CD14-positive monocyte (primary cell): Measurements from ENCODE around the gene RAB3IP. TPM values are rescaled to one million over a fixed set of nuclear protein-coding genes. Genes with fewer than 3 reads are reported as not detected.

Source experiments
- DNase-seq, 3 donors: peaks; one replicate each; pipeline ENCODE4 v3.0.0-alpha.2; 2011 to 2022
- H2AFZ ChIP-seq: 2 replicates; pipeline ENCODE4 v1.6.0; 2012; ENCODE audit warnings: mild to moderate bottlenecking, low read depth, low read length, inconsistent platforms; ENCODE audit not compliant: insufficient read depth, poor library complexity, severe bottlenecking
- H3K27ac ChIP-seq, 2 donors: 1 replicate in 1 of 2; 2 replicates in 1 of 2; pipeline ENCODE4 v1.5.1; 2012 to 2013; ENCODE audit warnings: low read length in 2 of 2, control low read depth in 1 of 2, inconsistent platforms in 1 of 2, low read depth in 1 of 2, mild to moderate bottlenecking in 1 of 2
- H3K27me3 ChIP-seq, 2 donors: one replicate each; pipeline versions ENCODE4 v1.6.0 to v1.6.1; 2011 to 2013; ENCODE audit warnings: low read length in 2 of 2; ENCODE audit not compliant: control insufficient read depth in 2 of 2, insufficient read depth in 2 of 2
- H3K36me3 ChIP-seq, 2 donors: replicated peaks in 1 of 2; 1 replicate in 1 of 2; 2 replicates in 1 of 2; pipeline versions ENCODE4 v1.5.1 to v1.6.1; 2012 to 2013; ENCODE audit warnings: low read length in 2 of 2, control low read depth in 1 of 2, inconsistent platforms in 1 of 2, mild to moderate bottlenecking in 1 of 2; ENCODE audit not compliant: insufficient read depth in 2 of 2, control insufficient read depth in 1 of 2
- H3K4me1 ChIP-seq, 2 donors: 1 replicate in 1 of 2; 2 replicates in 1 of 2; pipeline versions ENCODE4 v1.5.1 to v1.6.1; 2012 to 2013; ENCODE audit warnings: low read length in 2 of 2, control low read depth in 1 of 2, inconsistent platforms in 1 of 2, mild to moderate bottlenecking in 1 of 2, moderate library complexity in 1 of 2; ENCODE audit not compliant: insufficient read depth in 2 of 2, control insufficient read depth in 1 of 2
- H3K4me2 ChIP-seq: replicated peaks from 2 replicates; pipeline ENCODE3; 2012; ENCODE audit warnings: low read length, moderate library complexity, mild to moderate bottlenecking; ENCODE audit not compliant: poor library complexity, severe bottlenecking; ENCODE audit errors: extremely low read depth
- H3K4me3 ChIP-seq, 3 experiments: fragments of 200-600 bp in 1 of 3; sonication (generic) in 1 of 3; replicated peaks in 1 of 3; 1 replicate in 2 of 3; 2 replicates in 1 of 3; pipeline ENCODE4 v1.5.1; 2011 to 2013; ENCODE audit warnings: low read length in 3 of 3, mild to moderate bottlenecking in 3 of 3, control low read depth in 2 of 3, low read depth in 2 of 3, inconsistent platforms in 1 of 3, moderate library complexity in 1 of 3
- H3K79me2 ChIP-seq: 2 replicates; pipeline ENCODE4 v1.6.0; 2012; ENCODE audit warnings: mild to moderate bottlenecking, control low read depth, inconsistent platforms, low read length, moderate library complexity; ENCODE audit not compliant: insufficient read depth
- H3K9ac ChIP-seq: 2 replicates; pipeline ENCODE4 v1.6.0; 2017; ENCODE audit warnings: low read length, mild to moderate bottlenecking; ENCODE audit not compliant: insufficient read depth, poor library complexity, severe bottlenecking
- H3K9me3 ChIP-seq, 2 donors: replicated peaks in 1 of 2; 1 replicate in 1 of 2; 2 replicates in 1 of 2; pipeline versions ENCODE4 v1.5.1 to v1.6.1; 2012 to 2013; ENCODE audit warnings: low read length in 2 of 2, control low read depth in 1 of 2; ENCODE audit not compliant: control insufficient read depth in 1 of 2, insufficient read depth in 1 of 2
- H4K20me1 ChIP-seq: 2 replicates; pipeline ENCODE4 v1.6.0; 2012; ENCODE audit warnings: mild to moderate bottlenecking, low read length, control low read depth, moderate library complexity; ENCODE audit not compliant: insufficient read depth
- H3K27ac Mint-ChIP-seq, 7 donors: one replicate each; pipeline ENCODE4 v1.8.0; 2020; ENCODE audit warnings: mild to moderate bottlenecking in 7 of 7, mixed read lengths in 7 of 7, moderate library complexity in 6 of 7, inconsistent platforms in 2 of 7
- H3K27me3 Mint-ChIP-seq, 3 donors: one replicate each; pipeline ENCODE4 v1.8.0; 2021 to 2022; ENCODE audit warnings: low read depth in 3 of 3, mild to moderate bottlenecking in 3 of 3, mixed read lengths in 3 of 3, moderate library complexity in 3 of 3, inconsistent platforms in 1 of 3
- H3K36me3 Mint-ChIP-seq, 2 donors: one replicate each; pipeline ENCODE4 v1.8.0; 2020; ENCODE audit warnings: mixed read lengths in 2 of 2, inconsistent platforms in 1 of 2, mild to moderate bottlenecking in 1 of 2
- H3K4me1 Mint-ChIP-seq: one replicate; pipeline ENCODE4 v1.8.0; 2020; ENCODE audit warnings: mild to moderate bottlenecking, mixed read lengths
- H3K4me3 Mint-ChIP-seq, 2 donors: one replicate each; pipeline ENCODE4 v1.8.0; 2020; ENCODE audit warnings: mild to moderate bottlenecking in 2 of 2, mixed read lengths in 2 of 2, moderate library complexity in 1 of 2
- H3K9me3 Mint-ChIP-seq, 7 donors: one replicate each; pipeline ENCODE4 v1.8.0; 2020 to 2022; ENCODE audit warnings: mixed read lengths in 7 of 7, mild to moderate bottlenecking in 6 of 7, moderate library complexity in 6 of 7, inconsistent platforms in 2 of 7
- CTCF ChIP-seq: fragments of 200-600 bp; IDR thresholded peaks from one replicate; pipeline ENCODE4 v1.8.0; 2022; ENCODE audit warnings: antibody characterized with exemption, mild to moderate bottlenecking
- WGBS: methylation state at CpG from one replicate; pipeline ENCODE4 v1.1.5; 2013; ENCODE audit warnings: missing lambda C conversion rate; ENCODE audit not compliant: insufficient coverage; 5-methylcytosine and 5-hydroxymethylcytosine counted together
- intact Hi-C, 2 donors: fragments of 100-400 bp; cut with micrococcal nuclease; formaldehyde crosslinking; loops; one replicate each; pipeline versions ENCODE4 v1.15.0 to v1.15.1; 2023
- polyA plus RNA-seq, 3 donors: library from polyadenylated mRNA; depleted of rRNA in 1 of 3; unstranded in 2 of 3; stranded (reverse) in 1 of 3; fragments of 300-500 nt in 2 of 3; fragments of >200 nt in 1 of 3; fragmentation: Illumina TruSeq in 2 of 3; gene quantifications; 1 replicate in 2 of 3; 2 replicates in 1 of 3; pipeline ENCODE4 v1.2.3, GENCODE V29; 2012 to 2021

The RAB3IP gene
- polyA plus RNA-seq, 3 donors, result 8.2 to 14.8 (median 9.4) TPM

GRCh38 chr12:69866698-69867097, 128.0 kb downstream of the RAB3IP start:
- intact Hi-C loops, result no loop called here
- no peak for DNase-seq
- no peaks in the 10 kb centered on the region for H3K36me3 ChIP-seq
- Mint-ChIP-seq H3K4me3 (no peak overlapping the region), H3K27ac (no peak overlapping the region), H3K4me1 (no peaks in the 10 kb centered on the region), H3K36me3 (no peaks in the 10 kb centered on the region), H3K27me3 (peaks cover 4 to 7% (median 5%) of the 10 kb centered on the region in 3 donors), H3K9me3 (no peaks in the 10 kb centered on the region)
- H3K4me1 ChIP-seq, result no peaks in the 10 kb centered on the region
- H3K4me2 ChIP-seq, result no peak overlapping the region
- no peaks in the 10 kb centered on the region for H3K79me2 ChIP-seq
- H3K9ac ChIP-seq, result no peak overlapping the region
- TF ChIP-seq CTCF, result no peak
- H3K4me3 ChIP-seq, result no peak overlapping the region
- no peaks in the 10 kb centered on the region for H4K20me1 ChIP-seq
- no peaks in the 10 kb centered on the region for H3K27me3 ChIP-seq
- H3K9me3 ChIP-seq, result no peaks in the 10 kb centered on the region
- no peak overlapping the region for H3K27ac ChIP-seq
- no peak overlapping the region for H2AFZ ChIP-seq
- no CpG with 5 or more reads among the region's 4 CpGs for WGBS

DNA sequence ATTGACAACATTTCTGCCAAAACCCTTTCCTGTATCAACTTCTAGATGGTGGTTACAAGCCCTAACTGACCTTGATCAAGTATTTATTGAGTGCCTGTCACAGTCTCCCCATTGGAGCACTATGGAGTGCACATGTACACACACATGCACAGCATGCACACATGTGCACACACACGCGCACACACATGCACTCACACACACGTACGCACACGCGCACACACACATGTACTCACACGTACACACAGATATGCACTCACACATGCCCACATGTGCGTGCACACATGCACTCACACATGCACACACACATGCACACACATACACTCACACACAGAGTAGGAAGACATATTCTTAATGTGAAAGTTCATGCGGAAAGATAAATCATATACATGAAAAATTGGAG, 130.0 kb downstream of the RAB3IP start:
- no CpG with 5 or more reads among the region's 9 CpGs for WGBS
- H3K9me3 ChIP-seq, result no peaks in the 10 kb centered on the region
- H3K79me2 ChIP-seq, result no peaks in the 10 kb centered on the region
- no peaks in the 10 kb centered on the region for H3K27me3 ChIP-seq
- no peak overlapping the region for H3K27ac ChIP-seq
- no peaks in the 10 kb centered on the region for H3K36me3 ChIP-seq
- H3K9ac ChIP-seq, result no peak overlapping the region
- intact Hi-C loops, result no loop called here
- H3K4me1 ChIP-seq, result peaks cover 10 to 14% of the 10 kb centered on the region in 2 donors
- no peak overlapping the region for H2AFZ ChIP-seq
- Mint-ChIP-seq H3K4me1 (peaks cover 10% of the 10 kb centered on the region), H3K27me3 (peaks cover 4 to 7% (median 5%) of the 10 kb centered on the region in 3 donors), H3K9me3 (no peaks in the 10 kb centered on the region), H3K36me3 (no peaks in the 10 kb centered on the region), H3K4me3 (no peak overlapping the region), H3K27ac (no peak overlapping the region)
- no peaks in the 10 kb centered on the region for H4K20me1 ChIP-seq
- H3K4me3 ChIP-seq, result no peak overlapping the region
- H3K4me2 ChIP-seq, result no peak overlapping the region
- TF ChIP-seq CTCF, result no peak
- DNase-seq, result no peak
